Naive B cell (primary cell): Measurements from ENCODE around the gene FCRLB. TPM values are rescaled to one million over a fixed set of nuclear protein-coding genes. Genes with fewer than 3 reads are reported as not detected.
A peak's percentile ranks its signal among the peaks of the same experiment; 100 is the strongest.
"Not testable (repeated sequence)": the region's sequence is repeated elsewhere in the genome, so short reads cannot be mapped to it uniquely, and the experiment has no call there.

ENCODE experiments used
- ATAC-seq, 2 donors: fragments of 150-1000 bp; cut with Tn5 transposase; 2 replicates each; pipeline ENCODE4 v1.10.0; 2021; ENCODE audit warnings: low read depth in 2 of 2, mild to moderate bottlenecking in 2 of 2, moderate library complexity in 2 of 2
- DNase-seq: peaks from one replicate; pipeline ENCODE4 v3.0.0; 2022
- H3K27ac Mint-ChIP-seq, 6 donors: one replicate each; pipeline ENCODE4 v1.8.0; 2020 to 2022; ENCODE audit warnings: mild to moderate bottlenecking in 6 of 6, mixed read lengths in 6 of 6, moderate library complexity in 5 of 6, inconsistent platforms in 2 of 6
- H3K27me3 Mint-ChIP-seq, 3 donors: one replicate each; pipeline ENCODE4 v1.8.0; 2021 to 2022; ENCODE audit warnings: mixed read lengths in 3 of 3, mild to moderate bottlenecking in 1 of 3
- H3K36me3 Mint-ChIP-seq, 2 donors: one replicate each; pipeline ENCODE4 v1.8.0; 2020 to 2022; ENCODE audit warnings: mixed read lengths in 2 of 2, inconsistent platforms in 1 of 2, mild to moderate bottlenecking in 1 of 2
- H3K4me1 Mint-ChIP-seq, 3 donors: one replicate each; pipeline ENCODE4 v1.8.0; 2020 to 2022; ENCODE audit warnings: mixed read lengths in 3 of 3, inconsistent platforms in 1 of 3, mild to moderate bottlenecking in 1 of 3, moderate library complexity in 1 of 3
- H3K4me3 Mint-ChIP-seq, 8 donors: one replicate each; pipeline ENCODE4 v1.8.0; 2020 to 2022; ENCODE audit warnings: mild to moderate bottlenecking in 8 of 8, mixed read lengths in 8 of 8, moderate library complexity in 8 of 8, inconsistent platforms in 2 of 8
- H3K9me3 Mint-ChIP-seq, 7 donors: one replicate each; pipeline ENCODE4 v1.8.0; 2020 to 2022; ENCODE audit warnings: mixed read lengths in 7 of 7, mild to moderate bottlenecking in 5 of 7, inconsistent platforms in 2 of 7, moderate library complexity in 1 of 7
- polyA plus RNA-seq, 6 donors: library from polyadenylated mRNA; unstranded; fragments of 300-500 nt; fragmentation: Illumina TruSeq; gene quantifications; one replicate each; pipeline ENCODE4 v1.2.3, GENCODE V29; 2021; ENCODE audit warnings: low read depth in 6 of 6

FCRLB gene
- polyA plus RNA-seq, 6 donors from 2014 or later, result 3.9 to 7.3 (median 5.3) TPM

GRCh38 chr1:161723459-161724141 is 2.3 kb downstream of the FCRLB start:
- ATAC-seq, result no peak
- DNase-seq, result no peak
- Mint-ChIP-seq H3K4me3 (peak overlapping the region in 2 of 8 donors; percentile 4 to 55), H3K27me3 (no peaks in the 10 kb centered on the region), H3K27ac (no peak overlapping the region), H3K36me3 (no peaks in the 10 kb centered on the region), H3K4me1 (peaks cover 49 to 75% (median 74%) of the 10 kb centered on the region in 3 donors), H3K9me3 (peaks cover 0 to 2% (median 0%) of the 10 kb centered on the region in 7 donors)

- Mint-ChIP-seq H3K4me3 (peak overlapping the region; percentile 88 to 99 (median 98)), H3K27ac (peak overlapping the region in 5 of 6 donors; percentile 49 to 94 (median 76)), H3K4me1 (peaks cover 39 to 64% (median 63%) of the 10 kb centered on the region in 3 donors)
- not testable (repeated sequence) for H3K9me3 Mint-ChIP-seq, H3K27me3 Mint-ChIP-seq, DNase-seq, ATAC-seq, H3K36me3 Mint-ChIP-seq
Measured at GRCh38 chr1:161725258-161725907, 4.0 kb downstream of the FCRLB start.

GRCh38 chr1:161725908-161726472 is 4.6 kb downstream of the FCRLB start:
- Mint-ChIP-seq H3K4me1 (peaks cover 35 to 59% (median 57%) of the 10 kb centered on the region in 3 donors), H3K27me3 (no peaks in the 10 kb centered on the region), H3K27ac (peak overlapping the region; percentile 62 to 94 (median 74)), H3K9me3 (peaks cover 0 to 2% (median 0%) of the 10 kb centered on the region in 7 donors), H3K4me3 (peak overlapping the region; percentile 88 to 99 (median 98)), H3K36me3 (no peaks in the 10 kb centered on the region)
- ATAC-seq (peak; percentile 42 to 48), DNase-seq (peak; percentile 52)

GRCh38 chr1:161726473-161727255 is 5.3 kb downstream of the FCRLB start:
- no peaks in the 10 kb centered on the region for H3K27me3 Mint-ChIP-seq
- H3K4me1 Mint-ChIP-seq, result peaks cover 31 to 54% (median 50%) of the 10 kb centered on the region in 3 donors
- DNase-seq, result peak; percentile 54
- peaks cover 0 to 2% (median 0%) of the 10 kb centered on the region in 7 donors for H3K9me3 Mint-ChIP-seq
- peak; percentile 64 to 66 for ATAC-seq
- H3K4me3 Mint-ChIP-seq, result peak overlapping the region; percentile 88 to 99 (median 98)
- no peaks in the 10 kb centered on the region for H3K36me3 Mint-ChIP-seq
- peak overlapping the region in 5 of 6 donors; percentile 62 to 94 (median 76) for H3K27ac Mint-ChIP-seq

GRCh38 chr1:161727256-161727924 is 6.0 kb downstream of the FCRLB start:
- Mint-ChIP-seq H3K4me3 (peak overlapping the region; percentile 88 to 99 (median 98)), H3K27me3 (no peaks in the 10 kb centered on the region), H3K27ac (peak overlapping the region; percentile 45 to 97 (median 88)), H3K36me3 (no peaks in the 10 kb centered on the region), H3K9me3 (no peaks in the 10 kb centered on the region), H3K4me1 (peaks cover 25 to 47% (median 44%) of the 10 kb centered on the region in 3 donors)
- ATAC-seq (peak; percentile 5 to 7), DNase-seq (no peak)

- peak overlapping the region in 6 of 8 donors; percentile 88 to 99 (median 98) for H3K4me3 Mint-ChIP-seq
- no peaks in the 10 kb centered on the region for H3K36me3 Mint-ChIP-seq
- H3K4me1 Mint-ChIP-seq, result peaks cover 25 to 43% (median 36%) of the 10 kb centered on the region in 3 donors
- no peaks in the 10 kb centered on the region for H3K27me3 Mint-ChIP-seq
- DNase-seq (no peak), ATAC-seq (no peak)
- H3K27ac Mint-ChIP-seq, result peak overlapping the region in 2 of 6 donors; percentile 11 to 15
- H3K9me3 Mint-ChIP-seq, result no peaks in the 10 kb centered on the region
Measured at GRCh38 chr1:161728376-161729226, 7.3 kb downstream of the FCRLB start.

GRCh38 chr1:161730050-161730564 is 8.8 kb downstream of the FCRLB start:
- H3K27me3 Mint-ChIP-seq, result no peaks in the 10 kb centered on the region
- peak overlapping the region in 2 of 8 donors; percentile 8 to 72 for H3K4me3 Mint-ChIP-seq
- DNase-seq, result no peak
- peak overlapping the region in 2 of 6 donors; percentile 8 to 38 for H3K27ac Mint-ChIP-seq
- ATAC-seq, result no peak
- no peaks in the 10 kb centered on the region for H3K9me3 Mint-ChIP-seq
- no peaks in the 10 kb centered on the region for H3K36me3 Mint-ChIP-seq
- H3K4me1 Mint-ChIP-seq, result peaks cover 21 to 30% (median 29%) of the 10 kb centered on the region in 3 donors

- no peaks in the 10 kb centered on the region for H3K9me3 Mint-ChIP-seq
- H3K36me3 Mint-ChIP-seq, result no peaks in the 10 kb centered on the region
- no peaks in the 10 kb centered on the region for H3K27me3 Mint-ChIP-seq
- no peak overlapping the region for H3K27ac Mint-ChIP-seq
- DNase-seq, result no peak
- no peak for ATAC-seq
- no peak overlapping the region for H3K4me3 Mint-ChIP-seq
- peaks cover 13 to 26% (median 19%) of the 10 kb centered on the region in 3 donors for H3K4me1 Mint-ChIP-seq
Measured at GRCh38 chr1:161731241-161731640, 9.9 kb downstream of the FCRLB start.

- Mint-ChIP-seq H3K27ac (peak overlapping the region in 1 of 6 donors; percentile 58), H3K27me3 (no peaks in the 10 kb centered on the region), H3K9me3 (no peaks in the 10 kb centered on the region), H3K4me3 (peak overlapping the region in 1 of 8 donors; percentile 8), H3K4me1 (peaks cover 15 to 28% (median 19%) of the 10 kb centered on the region in 3 donors), H3K36me3 (no peaks in the 10 kb centered on the region)
- no peak for ATAC-seq
- no peak for DNase-seq
Measured at GRCh38 chr1:161731981-161732718, 10.8 kb downstream of the FCRLB start.

- H3K27me3 Mint-ChIP-seq, result no peaks in the 10 kb centered on the region
- H3K4me3 Mint-ChIP-seq, result no peak overlapping the region
- no peaks in the 10 kb centered on the region for H3K36me3 Mint-ChIP-seq
- H3K27ac Mint-ChIP-seq, result no peak overlapping the region
- peaks cover 10 to 21% (median 14%) of the 10 kb centered on the region in 3 donors for H3K4me1 Mint-ChIP-seq
- ATAC-seq (no peak), DNase-seq (no peak)
- H3K9me3 Mint-ChIP-seq, result no peaks in the 10 kb centered on the region
Measured at GRCh38 chr1:161733526-161733925, 12.2 kb downstream of the FCRLB start.

GRCh38 chr1:161735837-161736236 is 14.5 kb downstream of the FCRLB start:
- Mint-ChIP-seq H3K27ac (peak overlapping the region in 2 of 6 donors; percentile 64 to 83), H3K9me3 (no peaks in the 10 kb centered on the region), H3K4me3 (no peak overlapping the region), H3K4me1 (peaks cover 27 to 37% (median 30%) of the 10 kb centered on the region in 3 donors), H3K27me3 (no peaks in the 10 kb centered on the region), H3K36me3 (no peaks in the 10 kb centered on the region)
- ATAC-seq (no peak), DNase-seq (no peak)
